ENCODE results near the gene PDE9A. TPM values are rescaled to one million over a fixed set of nuclear protein-coding genes. Genes with fewer than 3 reads are reported as not detected.

PDE9A gene
- total RNA-seq, 1 donor from 2014 or later = 17.5 TPM

DNA sequence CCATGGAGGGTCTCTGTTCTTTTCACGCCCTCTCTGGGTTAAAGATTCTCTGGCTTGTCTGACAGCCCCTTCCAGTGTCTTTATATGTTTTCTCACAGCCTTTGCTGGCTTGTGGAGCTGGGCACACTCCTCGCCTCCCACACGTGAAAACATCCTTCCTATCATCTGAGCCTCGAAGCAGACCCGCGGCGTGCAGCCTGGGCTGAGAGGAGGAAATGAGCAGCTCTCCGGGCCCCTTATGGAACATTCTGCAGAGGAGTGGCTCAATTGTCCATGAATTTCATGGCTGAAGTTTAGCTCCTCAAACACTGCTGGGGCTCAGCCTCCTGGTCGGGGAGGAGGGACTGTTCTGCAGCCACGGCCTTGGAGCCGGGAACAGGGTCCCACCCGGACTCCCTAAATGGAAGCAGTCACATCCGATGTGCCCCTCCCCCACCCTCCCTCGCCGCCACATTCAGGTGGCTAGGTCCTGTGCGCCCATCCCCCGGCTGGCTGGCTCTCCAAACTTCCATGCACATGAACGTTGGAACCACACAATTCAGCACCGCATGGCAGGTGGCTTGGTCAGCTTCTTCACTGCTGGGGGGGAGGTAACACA, 15.1 kb upstream of the PDE9A start:
- intact Hi-C loops (cut with micrococcal nuclease) = no loop called here
- Mint-ChIP-seq H3K36me3 (ENCODE audit: low read depth) (no peaks in the 10 kb centered on the region), H3K27ac (no peak overlapping the region), H3K9me3 (no peaks in the 10 kb centered on the region), H3K4me3 (ENCODE audit: low read depth) (no peak overlapping the region), H3K4me1 (ENCODE audit: low read depth) (no peaks in the 10 kb centered on the region), H3K27me3 (ENCODE audit: low read depth) (peaks cover 10% of the 10 kb centered on the region)
- DNase-seq (ENCODE audit: low spot score) = no peak

DNA sequence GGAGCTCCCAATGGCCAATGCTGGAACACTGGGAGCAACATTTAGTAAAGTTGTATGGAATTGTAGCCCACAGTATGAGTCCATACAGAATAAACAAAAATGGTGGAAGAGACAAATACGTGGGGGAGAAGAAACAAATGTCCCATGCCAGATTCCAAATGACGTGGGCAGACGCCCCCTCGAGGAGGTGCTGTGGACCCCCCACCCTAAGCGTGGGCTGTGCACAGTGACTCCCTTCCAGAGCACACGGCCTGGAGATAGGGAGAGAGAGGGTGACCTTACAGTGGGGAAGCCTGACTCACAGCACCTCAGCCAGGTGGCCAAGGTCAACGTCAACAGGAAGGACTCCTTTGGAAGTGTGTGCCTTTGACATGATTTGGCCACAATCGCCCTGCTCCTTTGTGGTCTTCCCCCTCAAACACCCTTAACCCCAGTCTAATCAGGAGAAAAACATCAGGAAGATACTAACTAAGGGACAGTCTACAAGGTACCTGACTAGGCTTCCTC, 13.7 kb upstream of the PDE9A start:
- Mint-ChIP-seq H3K36me3 (ENCODE audit: low read depth) (no peaks in the 10 kb centered on the region), H3K27me3 (ENCODE audit: low read depth) (peaks cover 10% of the 10 kb centered on the region), H3K9me3 (no peaks in the 10 kb centered on the region), H3K4me3 (ENCODE audit: low read depth) (no peak overlapping the region), H3K4me1 (ENCODE audit: low read depth) (no peaks in the 10 kb centered on the region), H3K27ac (no peak overlapping the region)
- no peak for DNase-seq (ENCODE audit: low spot score)
- intact Hi-C loops (cut with micrococcal nuclease) = no loop called here

DNA sequence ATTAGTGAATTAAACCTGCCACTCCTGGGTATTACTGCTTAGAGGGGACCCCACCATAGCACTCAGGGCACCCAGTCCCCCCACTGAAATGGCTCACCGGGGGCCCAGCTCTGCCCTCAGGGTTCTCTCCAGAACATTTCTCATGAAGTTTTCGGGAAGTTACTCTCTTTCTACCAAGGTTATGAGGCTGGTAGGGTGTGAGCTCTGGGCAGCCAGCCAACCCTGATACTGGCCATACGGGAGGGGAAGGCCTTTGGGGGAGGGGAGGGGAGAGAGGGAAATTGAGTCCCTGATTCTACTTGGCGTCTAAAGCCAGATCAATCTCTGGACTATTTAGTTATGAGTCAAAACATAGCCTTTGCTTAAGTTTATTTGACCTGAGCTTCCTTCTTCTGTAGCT, 12.9 kb upstream of the PDE9A start:
- peaks cover 10% of the 10 kb centered on the region for H3K27me3 Mint-ChIP-seq (ENCODE audit: low read depth)
- H3K4me1 Mint-ChIP-seq (ENCODE audit: low read depth) = no peaks in the 10 kb centered on the region
- no peaks in the 10 kb centered on the region for H3K36me3 Mint-ChIP-seq (ENCODE audit: low read depth)
- no peaks in the 10 kb centered on the region for H3K9me3 Mint-ChIP-seq
- DNase-seq (ENCODE audit: low spot score) = no peak
- intact Hi-C loops (cut with micrococcal nuclease) = no loop called here
- no peak overlapping the region for H3K4me3 Mint-ChIP-seq (ENCODE audit: low read depth)
- no peak overlapping the region for H3K27ac Mint-ChIP-seq

DNA sequence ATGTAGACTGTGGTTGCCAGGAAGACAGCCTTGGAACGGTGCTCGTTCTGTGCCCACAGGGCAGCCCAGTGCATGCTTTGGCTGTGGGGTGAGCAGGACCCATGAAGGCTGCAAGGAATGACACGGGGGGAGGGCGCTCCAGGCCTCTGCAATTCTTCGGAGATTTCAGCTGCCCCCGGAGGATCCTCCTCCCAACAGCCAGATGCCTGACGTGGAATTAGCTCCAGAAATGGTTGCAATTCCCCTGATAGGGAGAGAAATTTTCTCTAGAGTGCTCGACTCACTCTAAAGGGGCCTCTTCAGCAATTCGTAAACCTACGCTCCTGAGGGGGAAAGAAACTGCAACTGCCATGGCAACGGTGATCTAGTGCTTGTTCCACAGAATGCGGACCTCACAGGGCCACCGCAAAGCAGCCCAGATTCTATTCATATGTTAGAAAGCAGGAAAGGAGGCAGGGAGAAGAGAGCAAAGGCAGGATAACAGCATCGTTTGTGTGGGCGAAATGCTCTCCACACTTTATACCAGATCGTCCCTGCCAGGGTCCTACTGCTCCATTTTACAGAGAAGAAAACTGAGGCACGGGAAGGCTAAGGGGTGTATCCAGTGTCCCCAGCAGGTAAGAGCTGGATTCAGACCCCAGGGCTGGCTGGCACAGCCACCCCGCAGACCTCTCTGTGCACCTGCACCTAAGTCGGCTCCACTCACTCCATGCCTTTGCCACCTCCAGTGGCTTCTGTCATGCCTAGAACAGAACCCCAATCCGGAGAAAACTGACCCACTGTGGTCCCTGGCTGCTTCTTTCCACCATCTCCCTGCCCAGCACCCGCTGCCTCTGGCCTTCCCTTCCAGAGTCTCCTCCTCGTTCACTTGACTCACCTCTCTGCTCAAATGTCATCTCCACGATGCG, 11.9 kb upstream of the PDE9A start:
- Mint-ChIP-seq H3K27ac (no peak overlapping the region), H3K9me3 (no peaks in the 10 kb centered on the region), H3K27me3 (ENCODE audit: low read depth) (peaks cover 10% of the 10 kb centered on the region), H3K4me3 (ENCODE audit: low read depth) (no peak overlapping the region), H3K36me3 (ENCODE audit: low read depth) (no peaks in the 10 kb centered on the region), H3K4me1 (ENCODE audit: low read depth) (no peaks in the 10 kb centered on the region)
- intact Hi-C loops (cut with micrococcal nuclease) = no loop called here
- no peak for DNase-seq (ENCODE audit: low spot score)

GRCh38 chr21:42642219-42642745, 11.1 kb upstream of the PDE9A start:
- no peak for DNase-seq (ENCODE audit: low spot score)
- Mint-ChIP-seq H3K27me3 (ENCODE audit: low read depth) (peaks cover 10% of the 10 kb centered on the region), H3K4me1 (ENCODE audit: low read depth) (no peaks in the 10 kb centered on the region), H3K36me3 (ENCODE audit: low read depth) (no peaks in the 10 kb centered on the region), H3K4me3 (ENCODE audit: low read depth) (no peak overlapping the region), H3K27ac (no peak overlapping the region), H3K9me3 (no peaks in the 10 kb centered on the region)
- intact Hi-C loops (cut with micrococcal nuclease) = no loop called here

- Mint-ChIP-seq H3K27me3 (ENCODE audit: low read depth) (peaks cover 11% of the 10 kb centered on the region), H3K4me3 (ENCODE audit: low read depth) (no peak overlapping the region), H3K36me3 (ENCODE audit: low read depth) (no peaks in the 10 kb centered on the region), H3K4me1 (ENCODE audit: low read depth) (no peaks in the 10 kb centered on the region), H3K27ac (no peak overlapping the region), H3K9me3 (no peaks in the 10 kb centered on the region)
- DNase-seq (ENCODE audit: low spot score) = no peak
- intact Hi-C loops (cut with micrococcal nuclease) = no loop called here
Measured at GRCh38 chr21:42644223-42645208, 8.9 kb upstream of the PDE9A start.

- H3K9me3 Mint-ChIP-seq = no peaks in the 10 kb centered on the region
Measured at GRCh38 chr21:42645211-42646075, 8.0 kb upstream of the PDE9A start.

GRCh38 chr21:42646076-42646825, 7.2 kb upstream of the PDE9A start:
- H3K9me3 Mint-ChIP-seq = no peaks in the 10 kb centered on the region
- no peak overlapping the region for H3K4me3 Mint-ChIP-seq (ENCODE audit: low read depth)
- no peaks in the 10 kb centered on the region for H3K36me3 Mint-ChIP-seq (ENCODE audit: low read depth)
- no peak for DNase-seq (ENCODE audit: low spot score)
- intact Hi-C loops (cut with micrococcal nuclease) = no loop called here
- H3K4me1 Mint-ChIP-seq (ENCODE audit: low read depth) = no peaks in the 10 kb centered on the region
- H3K27me3 Mint-ChIP-seq (ENCODE audit: low read depth) = peaks cover 12% of the 10 kb centered on the region
- H3K27ac Mint-ChIP-seq = no peak overlapping the region

More at GRCh38 chr21:42645211-42646075, 8.0 kb upstream of the PDE9A start:
- DNase-seq (ENCODE audit: low spot score) = no peak
- Mint-ChIP-seq H3K36me3 (ENCODE audit: low read depth) (no peaks in the 10 kb centered on the region), H3K4me3 (ENCODE audit: low read depth) (no peak overlapping the region), H3K4me1 (ENCODE audit: low read depth) (no peaks in the 10 kb centered on the region), H3K27ac (no peak overlapping the region), H3K27me3 (ENCODE audit: low read depth) (peaks cover 10% of the 10 kb centered on the region)
- intact Hi-C loops (cut with micrococcal nuclease) = no loop called here

DNA sequence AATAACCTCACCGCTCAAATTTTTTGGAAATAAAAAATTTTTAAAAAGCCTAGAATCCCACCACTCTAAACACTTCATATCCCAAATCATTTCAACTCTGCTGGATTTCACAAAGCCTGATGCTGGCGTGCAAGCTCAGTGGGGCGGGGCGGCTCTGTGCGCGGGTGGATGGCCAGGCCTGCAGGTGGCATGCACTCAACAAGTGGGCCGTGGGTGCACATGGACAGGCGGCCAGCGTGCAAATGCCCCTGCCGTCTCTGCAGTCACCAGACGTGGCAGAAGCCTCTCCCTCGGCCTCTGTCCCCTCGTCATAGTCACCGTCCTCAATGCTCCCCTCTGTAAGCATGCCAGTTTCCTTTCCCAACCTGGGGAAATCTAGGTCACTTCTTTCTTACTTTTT, 6.6 kb upstream of the PDE9A start:
- Mint-ChIP-seq H3K36me3 (ENCODE audit: low read depth) (no peaks in the 10 kb centered on the region), H3K27me3 (ENCODE audit: low read depth) (peaks cover 16% of the 10 kb centered on the region), H3K4me3 (ENCODE audit: low read depth) (no peak overlapping the region), H3K9me3 (no peaks in the 10 kb centered on the region), H3K27ac (no peak overlapping the region), H3K4me1 (ENCODE audit: low read depth) (no peaks in the 10 kb centered on the region)
- intact Hi-C loops (cut with micrococcal nuclease) = no loop called here
- no peak for DNase-seq (ENCODE audit: low spot score)

DNA sequence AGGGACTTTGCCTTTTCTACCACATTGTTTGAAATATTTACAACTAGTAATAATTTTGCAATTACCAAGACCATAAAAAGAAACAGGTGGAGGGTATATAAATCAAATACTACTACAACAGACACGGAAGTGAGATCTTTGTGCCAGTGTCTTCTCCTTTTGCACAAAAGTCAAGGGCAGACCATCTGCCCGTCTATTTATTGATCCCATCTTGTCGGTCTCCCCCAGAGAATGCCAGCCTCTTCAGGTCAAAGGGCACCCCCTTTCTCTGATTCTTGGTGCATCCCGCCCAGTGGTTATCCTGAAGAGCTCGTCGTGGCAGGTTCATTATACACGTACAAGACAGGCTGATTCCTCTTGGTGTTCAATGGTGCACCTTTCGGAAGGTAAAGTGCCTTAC, 4.8 kb upstream of the PDE9A start:
- intact Hi-C loops (cut with micrococcal nuclease) = no loop called here
- Mint-ChIP-seq H3K27me3 (ENCODE audit: low read depth) (peaks cover 19% of the 10 kb centered on the region), H3K9me3 (no peaks in the 10 kb centered on the region), H3K36me3 (ENCODE audit: low read depth) (no peaks in the 10 kb centered on the region), H3K4me3 (ENCODE audit: low read depth) (no peak overlapping the region), H3K27ac (no peak overlapping the region), H3K4me1 (ENCODE audit: low read depth) (no peaks in the 10 kb centered on the region)
- no peak for DNase-seq (ENCODE audit: low spot score)
